GM18505 (cell line): ENCODE data around the gene PDZRN3.

Source experiments
- ATAC-seq: cut with Tn5 transposase; IDR thresholded peaks from one replicate; pipeline ENCODE4 v1.9.1; 2021; ENCODE audit not compliant: unreplicated experiment
- POLR2A ChIP-seq: IDR thresholded peaks from 4 replicates; pipeline ENCODE4 v1.6.1; 2011; ENCODE audit warnings: borderline replicate concordance; ENCODE audit not compliant: insufficient read depth, insufficient read length; ENCODE audit errors: extremely low read depth

The PDZRN3 gene

DNA sequence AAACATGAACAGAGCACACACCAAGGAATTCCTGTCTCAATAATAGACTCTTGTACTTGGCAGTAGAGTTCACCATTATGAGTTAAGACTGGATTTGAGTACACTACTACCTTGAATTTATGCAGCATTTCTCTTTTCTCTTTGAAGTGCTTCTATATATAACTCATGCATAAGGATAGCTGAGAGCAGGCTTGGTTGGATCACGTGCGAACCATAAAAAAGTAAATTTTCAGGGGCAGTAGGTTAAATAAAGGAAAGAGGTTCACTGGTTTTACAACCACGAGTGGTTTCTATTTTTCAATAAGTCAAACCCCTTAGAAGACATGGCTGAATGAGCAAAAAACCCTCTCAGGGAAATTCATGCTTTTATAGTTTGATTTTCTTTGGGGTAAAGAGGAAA lies 28.6 kb upstream of the PDZRN3 start:
- ATAC-seq: no peak
- no peak for TF ChIP-seq POLR2A

DNA sequence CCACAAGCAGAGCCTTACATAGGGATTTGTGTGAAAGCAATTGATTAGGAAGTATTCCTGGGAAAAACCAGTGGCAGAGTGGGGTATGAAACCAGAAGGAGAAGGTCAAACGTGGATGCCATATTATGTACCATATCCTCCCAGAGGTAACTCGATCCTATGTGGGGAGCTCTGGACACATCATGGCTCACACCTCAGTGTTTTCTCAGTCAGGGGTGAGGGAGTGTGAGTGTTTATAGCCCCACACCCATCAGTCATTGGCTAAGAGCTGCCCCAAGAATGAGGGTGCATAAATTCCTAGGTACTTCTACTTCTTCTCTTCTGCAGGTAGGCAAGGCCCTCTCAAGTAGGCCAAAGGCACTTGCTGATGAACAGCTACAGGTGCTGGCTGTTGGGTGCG lies 28.2 kb upstream of the PDZRN3 start:
- TF ChIP-seq POLR2A: no peak
- no peak for ATAC-seq

DNA sequence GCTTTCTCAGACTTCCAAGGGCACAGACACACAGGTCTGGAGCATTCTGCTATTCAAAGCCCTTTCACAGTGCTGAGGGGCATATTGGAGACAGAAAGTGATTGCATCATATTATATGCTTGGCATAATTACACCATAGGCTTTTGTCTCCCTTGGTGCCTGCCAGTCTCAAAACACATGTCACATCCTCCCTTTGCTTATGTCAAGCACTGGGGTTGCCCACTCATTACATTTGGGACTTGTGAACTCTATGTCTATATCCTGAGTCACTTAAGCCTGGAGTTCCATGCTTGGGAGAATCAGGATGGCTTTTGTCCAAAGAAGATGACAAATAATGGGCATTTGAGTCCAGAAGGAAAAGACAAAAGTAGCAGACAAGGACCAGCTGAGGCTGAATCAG lies 12.3 kb upstream of the PDZRN3 start:
- no peak for TF ChIP-seq POLR2A
- ATAC-seq: no peak

DNA sequence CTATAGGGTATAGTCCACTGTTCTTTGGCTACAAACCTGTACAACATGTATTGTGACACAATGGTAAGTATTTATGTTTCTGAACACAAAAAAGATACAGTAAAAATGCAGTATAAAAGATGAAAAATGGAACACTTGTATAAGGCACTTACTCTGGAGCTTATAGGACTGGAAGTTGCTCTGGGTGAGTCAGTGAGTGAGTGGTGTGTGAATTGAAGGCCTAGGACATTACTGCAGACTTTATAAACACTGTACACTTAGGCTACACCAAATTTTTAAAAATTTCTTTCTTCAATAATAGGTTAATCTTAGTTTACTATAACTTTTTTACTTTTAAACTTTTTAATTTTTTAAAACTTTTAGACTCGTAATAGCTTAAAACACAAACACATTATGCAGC lies 10.5 kb upstream of the PDZRN3 start:
- no peak for TF ChIP-seq POLR2A
- ATAC-seq: no peak

DNA sequence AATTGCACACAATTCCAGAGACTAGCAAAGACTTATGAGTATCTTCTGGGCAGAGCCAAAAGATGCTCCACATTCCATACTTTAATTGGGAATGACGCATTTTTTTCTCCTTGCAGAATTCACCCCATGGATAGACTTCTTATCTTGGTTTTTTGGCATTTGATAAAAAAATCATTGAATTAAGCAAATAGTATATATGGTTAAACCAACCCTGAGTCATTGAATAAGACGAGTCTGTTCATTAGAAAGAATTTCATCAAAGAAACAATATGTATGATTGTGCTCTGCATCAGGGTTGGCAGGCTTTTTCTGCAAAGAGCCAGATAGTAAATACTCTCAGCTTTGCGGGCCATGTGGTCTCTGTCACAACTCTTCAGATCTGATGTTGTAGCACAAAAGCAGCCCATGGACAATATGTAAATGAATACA lies 9.2 kb upstream of the PDZRN3 start:
- no peak for TF ChIP-seq POLR2A
- ATAC-seq: no peak

DNA sequence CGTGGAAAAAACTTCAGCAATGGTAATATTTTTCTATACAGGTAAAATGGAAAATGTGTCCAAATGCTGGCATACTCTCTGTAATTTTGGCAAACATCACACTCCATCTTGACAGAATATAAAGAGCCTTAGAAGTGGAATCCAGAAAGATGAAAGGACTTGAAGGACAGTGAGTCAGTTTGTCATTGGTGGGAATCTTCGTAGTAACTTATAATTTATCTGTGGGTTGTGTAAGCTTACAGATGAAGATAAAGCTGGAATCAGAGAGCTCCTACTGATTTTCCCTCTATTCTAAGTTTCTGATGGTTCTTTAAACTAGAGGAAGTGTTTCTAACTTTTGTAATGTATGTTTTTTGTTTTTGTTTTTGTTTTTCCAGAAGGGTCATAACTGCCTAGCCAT lies 8.7 kb upstream of the PDZRN3 start:
- ATAC-seq: no peak
- no peak for TF ChIP-seq POLR2A

DNA sequence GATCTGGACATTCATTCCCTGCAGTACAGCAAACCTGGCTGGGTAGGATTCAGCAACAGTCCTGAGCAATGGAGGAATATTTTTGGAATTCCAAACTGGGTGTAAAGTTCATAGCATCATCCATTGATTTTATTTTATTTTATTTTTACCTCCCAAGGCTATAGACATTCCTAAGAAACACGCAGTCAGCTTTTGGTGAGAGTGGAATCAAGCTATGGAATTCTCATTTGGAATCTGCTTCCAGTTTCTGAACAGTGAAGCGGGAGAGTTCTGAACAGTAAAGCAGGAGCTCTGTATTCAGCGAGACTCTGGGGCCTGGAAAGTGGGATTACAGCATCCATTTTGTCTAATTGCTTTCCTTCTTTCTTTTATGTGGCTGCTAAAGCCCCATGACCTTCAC lies 1.4 kb upstream of the PDZRN3 start:
- ATAC-seq: no peak
- TF ChIP-seq POLR2A: no peak

DNA sequence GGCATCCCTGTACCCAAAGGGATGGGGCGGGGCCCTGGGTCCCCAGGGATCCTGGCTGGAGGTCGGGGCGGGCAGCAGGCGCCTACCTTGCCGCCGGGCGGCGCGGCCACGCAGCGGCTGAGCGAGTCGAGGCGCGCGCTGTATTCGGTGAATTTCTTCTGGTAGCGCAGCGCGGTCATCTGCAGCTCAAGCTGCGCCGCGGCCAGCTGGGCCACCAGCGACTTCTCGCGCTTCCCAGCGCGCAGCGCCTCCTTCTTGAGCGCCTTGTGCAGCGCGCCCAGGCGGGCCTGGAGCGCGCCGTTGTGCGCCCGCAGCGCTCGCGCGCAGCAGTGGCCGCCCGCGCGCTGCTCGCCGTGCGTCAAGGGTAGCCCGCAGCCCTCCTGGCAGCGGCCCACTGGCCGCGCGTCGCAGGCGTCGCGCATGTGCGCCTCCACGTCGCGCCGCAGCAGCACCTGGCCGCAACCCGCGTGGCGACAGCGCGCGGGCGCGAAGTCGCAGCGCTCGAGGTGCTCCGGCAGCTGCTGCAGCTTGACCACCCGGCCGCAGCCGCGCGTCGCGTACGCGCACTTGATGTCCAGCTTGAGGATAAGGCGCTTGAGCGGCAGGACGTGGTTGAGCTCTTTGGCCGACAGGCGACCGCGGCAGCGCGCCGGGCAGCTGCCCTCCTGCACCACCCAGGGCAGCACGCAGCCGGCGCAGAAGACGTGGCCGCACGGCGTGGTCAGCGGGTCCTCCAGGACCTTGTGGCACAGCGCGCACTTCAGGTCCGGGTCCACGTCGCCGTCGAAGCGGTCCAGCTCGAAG lies 522 bp downstream of the PDZRN3 start:
- TF ChIP-seq POLR2A: no peak
- no peak for ATAC-seq

DNA sequence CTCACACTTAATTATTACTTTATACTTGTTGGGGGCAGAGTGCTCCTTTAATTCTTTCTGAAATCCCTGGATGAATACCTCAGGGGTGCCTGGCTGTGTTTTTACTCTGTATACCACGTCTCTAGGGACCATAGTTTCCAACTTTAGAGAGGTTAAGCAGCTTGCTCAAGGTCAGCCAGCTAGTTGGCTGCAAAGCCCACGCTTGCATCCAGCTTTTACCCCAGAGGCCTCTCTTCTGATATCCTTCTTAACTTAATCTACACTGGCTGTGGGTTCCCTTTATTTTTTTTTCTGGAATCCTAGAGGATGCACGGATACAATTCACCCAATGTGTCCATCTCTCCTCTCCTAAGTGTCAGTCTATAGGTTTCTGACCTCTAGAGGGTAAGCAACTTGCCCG lies 1.4 kb downstream of the PDZRN3 start:
- ATAC-seq: no peak
- TF ChIP-seq POLR2A: no peak

DNA sequence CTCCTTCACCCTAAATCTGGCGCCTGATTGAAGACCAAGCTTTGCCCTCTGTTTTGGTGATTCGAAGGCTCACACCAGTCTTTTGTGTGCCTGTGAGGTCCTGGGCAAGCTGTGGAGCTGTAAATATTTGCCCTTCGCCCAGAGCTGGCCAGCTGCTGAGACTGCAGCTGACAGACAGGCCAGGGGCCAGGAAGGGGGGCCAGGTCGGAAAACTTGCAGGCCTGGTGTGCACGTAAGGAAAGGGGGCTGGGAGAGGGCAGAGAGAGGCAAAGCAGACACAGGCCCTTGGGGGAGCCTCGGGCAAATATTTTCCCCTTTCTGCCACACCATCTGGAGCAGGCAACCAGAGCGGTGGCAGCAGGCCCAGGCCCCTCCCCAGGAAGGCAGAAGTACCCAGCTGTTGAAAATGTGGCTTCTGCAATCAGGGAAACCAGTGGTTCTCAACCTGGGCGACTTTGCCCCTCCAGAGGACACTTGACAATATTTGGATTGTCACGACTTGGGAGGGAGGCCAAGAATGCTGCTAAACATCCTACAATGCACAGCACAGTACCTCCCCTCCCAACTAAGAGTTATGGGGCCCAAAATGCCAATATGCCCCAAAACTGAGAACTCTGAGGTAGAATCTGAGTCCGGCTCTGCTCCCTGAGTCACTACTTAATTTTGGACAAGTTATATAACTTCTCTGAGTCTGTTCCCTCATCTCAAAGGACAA lies 2.5 kb downstream of the PDZRN3 start:
- no peak for ATAC-seq
- no peak for TF ChIP-seq POLR2A

DNA sequence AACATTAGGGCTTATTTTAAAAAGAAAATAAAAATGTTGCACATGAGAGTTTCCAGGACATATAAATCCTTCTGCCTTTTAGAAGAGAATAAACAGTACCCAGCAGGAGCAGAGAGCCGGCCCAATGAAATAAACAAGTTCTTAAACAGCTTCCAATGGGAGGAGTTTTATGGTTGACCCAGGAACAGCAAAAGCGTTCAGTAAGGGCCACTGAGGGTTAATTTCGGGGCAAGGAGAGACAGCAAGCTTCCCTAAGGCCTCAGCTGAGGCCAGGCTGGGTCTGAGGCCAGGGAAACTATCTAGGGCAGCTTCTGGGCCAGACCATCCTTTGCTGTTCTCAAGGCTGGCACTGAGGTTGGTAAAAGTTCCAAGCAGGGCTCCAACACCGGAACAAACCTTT lies 3.4 kb downstream of the PDZRN3 start:
- no peak for ATAC-seq
- TF ChIP-seq POLR2A: no peak

DNA sequence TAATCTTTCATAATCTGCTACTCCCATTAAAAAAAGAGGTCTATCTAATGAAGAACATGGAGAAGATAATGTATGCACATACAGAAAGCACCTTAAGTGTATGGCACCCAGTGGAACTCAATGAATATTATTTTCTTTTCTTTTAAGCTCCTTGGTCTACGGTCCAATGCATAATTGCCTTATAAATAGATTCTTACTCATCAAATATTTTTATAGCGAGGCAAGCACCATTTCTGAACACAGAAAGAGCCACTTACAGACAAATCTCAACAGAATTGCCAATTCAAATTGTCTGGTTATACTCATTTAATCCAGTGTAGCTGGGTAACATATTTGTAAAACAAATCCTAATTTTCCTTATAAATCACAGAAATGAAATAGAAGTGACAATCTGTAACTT lies 6.3 kb downstream of the PDZRN3 start:
- no peak for TF ChIP-seq POLR2A
- ATAC-seq: no peak

DNA sequence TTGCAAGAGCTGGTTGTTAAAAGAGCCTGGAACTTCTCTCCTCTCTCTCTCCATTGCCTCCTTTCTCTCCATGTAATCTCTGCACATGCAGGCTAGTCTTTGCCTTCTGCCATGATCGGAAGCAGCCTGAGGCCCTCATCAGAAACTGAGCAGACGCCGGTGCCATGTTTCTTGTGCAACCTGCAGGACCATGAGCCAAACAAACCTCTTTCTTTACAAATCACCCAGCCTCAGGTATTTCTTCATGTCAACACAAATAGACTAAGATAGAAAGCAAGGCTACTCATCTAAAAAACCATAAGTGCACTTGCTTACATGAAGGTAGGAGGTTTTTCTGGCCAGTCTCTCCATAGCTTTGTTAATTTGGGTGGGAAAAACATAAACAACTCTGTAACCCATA lies 8.7 kb downstream of the PDZRN3 start:
- no peak for TF ChIP-seq POLR2A
- no peak for ATAC-seq

DNA sequence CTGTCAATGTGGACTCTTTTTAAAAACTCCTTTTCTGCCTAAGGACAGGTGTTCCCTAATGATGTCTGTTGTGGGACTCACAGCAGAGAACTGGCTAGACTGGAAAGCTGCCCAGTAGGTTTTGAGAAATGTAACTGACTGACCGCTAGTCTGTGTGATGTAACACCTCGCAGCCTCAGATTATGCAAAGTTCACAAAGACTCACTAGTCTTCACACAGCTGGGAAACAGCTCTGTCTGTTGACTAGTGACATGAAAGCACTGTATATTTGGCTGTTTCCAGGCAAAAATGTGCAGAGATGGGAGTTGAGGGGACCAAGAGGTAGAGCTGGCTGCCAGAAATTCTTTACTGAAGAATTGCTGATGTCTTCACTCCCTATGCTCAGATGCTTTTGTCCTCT lies 10.3 kb downstream of the PDZRN3 start:
- no peak for TF ChIP-seq POLR2A

More for the DNA sequence above, 10.3 kb downstream of the PDZRN3 start:
- ATAC-seq: no peak
